Small intestine (tissue), 16 donors: ENCODE data around the gene ZNF181. TPM values are rescaled to one million over a fixed set of nuclear protein-coding genes. Genes with fewer than 3 reads are reported as not detected.
A peak's percentile ranks its signal among the peaks of the same experiment; 100 is the strongest.
"Not testable (repeated sequence)": the region's sequence is repeated elsewhere in the genome, so short reads cannot be mapped to it uniquely, and the experiment has no call there.

ENCODE experiments used
- DNase-seq, 2 donors: peaks; one replicate each; pipeline versions ENCODE4 v3.0.0 to v3.0.0-alpha.2; 2013
- FAIRE-seq: peaks from 2 replicates; lab custom pipeline; 2012; peaks lifted over from hg19 to GRCh38; lab: Jason Lieb, UNC
- H3K27ac ChIP-seq, 3 donors: one replicate each; pipeline ENCODE4 v1.5.1; 2013; ENCODE audit warnings: low read length in 2 of 3, mild to moderate bottlenecking in 2 of 3, control low read depth in 1 of 3, inconsistent platforms in 1 of 3, low read depth in 1 of 3, moderate library complexity in 1 of 3
- H3K27me3 ChIP-seq, 3 donors: one replicate each; pipeline ENCODE4 v1.6.1; 2013; ENCODE audit warnings: low read length in 3 of 3, inconsistent platforms in 1 of 3; ENCODE audit not compliant: control insufficient read depth in 3 of 3, insufficient read depth in 3 of 3
- H3K36me3 ChIP-seq, 3 donors: one replicate each; pipeline ENCODE4 v1.6.1; 2013; ENCODE audit warnings: low read length in 3 of 3, inconsistent platforms in 1 of 3, low read depth in 1 of 3, mild to moderate bottlenecking in 1 of 3, moderate library complexity in 1 of 3; ENCODE audit not compliant: control insufficient read depth in 3 of 3, insufficient read depth in 2 of 3
- H3K4me1 ChIP-seq, 3 donors: one replicate each; pipeline ENCODE4 v1.6.1; 2013; ENCODE audit warnings: low read length in 2 of 3, inconsistent platforms in 1 of 3, low read depth in 1 of 3, mild to moderate bottlenecking in 1 of 3, moderate library complexity in 1 of 3; ENCODE audit not compliant: control insufficient read depth in 3 of 3, insufficient read depth in 2 of 3
- H3K4me3 ChIP-seq, 3 donors: one replicate each; pipeline ENCODE4 v1.5.1; 2013; ENCODE audit warnings: low read length in 3 of 3, control low read depth in 1 of 3, inconsistent platforms in 1 of 3, low read depth in 1 of 3, mild to moderate bottlenecking in 1 of 3, moderate library complexity in 1 of 3
- H3K9me3 ChIP-seq, 2 donors: one replicate each; pipeline ENCODE4 v1.6.1; 2013; ENCODE audit warnings: low read depth in 1 of 2, low read length in 1 of 2; ENCODE audit not compliant: control insufficient read depth in 2 of 2, insufficient read depth in 1 of 2
- WGBS, 3 donors: extraction: QIAGEN DNeasy Blood & Tissue Kit; methylation state at CpG; one replicate each; pipeline ENCODE4 v1.1.7; 2013; 5-methylcytosine and 5-hydroxymethylcytosine counted together
- long read RNA-seq, 10 donors: transcript quantifications; one replicate each; lab custom pipeline, GENCODE V29; 2026
- polyA plus RNA-seq, 4 donors: library from polyadenylated mRNA; stranded (reverse) in 3 of 4; unstranded in 1 of 4; fragments of 200-250 nt in 3 of 4; fragments of 120-200 nt in 1 of 4; gene quantifications; one replicate each; pipeline versions ENCODE4 v1.2.1 to v1.2.3, GENCODE V29; 2013
- donor health status: healthy with polysubstance abuse.
- donor health status: control.
- donor health status: control.
- donor health status: Bipolar disorder and iron deficiency.
- donor health status: healthy.

Gene ZNF181
- polyA plus RNA-seq, result 10 to 100 TPM in 3 of 4 donors, 1 to 10 TPM in 1; 8.9 to 22.4 (median 10.3) TPM
- long read RNA-seq, donor 1, full-length matches to known transcripts, result 4 of 11 reads
- long read RNA-seq, donor 1, partial matches to known transcripts, result 0 of 11 reads
- long read RNA-seq, donor 1, other reads (novel, unspliced or antisense), result 7 of 11 reads
- long read RNA-seq, donor 2, result 0 reads
- long read RNA-seq, donor 3, full-length matches to known transcripts, result 8 of 8 reads
- long read RNA-seq, donor 3, partial matches to known transcripts, result 0 of 8 reads
- long read RNA-seq, donor 3, other reads (novel, unspliced or antisense), result 0 of 8 reads
- long read RNA-seq, donor 4, result 0 reads
- long read RNA-seq, donor 5, full-length matches to known transcripts, result 1 of 1 reads
- long read RNA-seq, donor 5, partial matches to known transcripts, result 0 of 1 reads
- long read RNA-seq, donor 5, other reads (novel, unspliced or antisense), result 0 of 1 reads
- long read RNA-seq, donor 6, full-length matches to known transcripts, result 4 of 4 reads
- long read RNA-seq, donor 6, partial matches to known transcripts, result 0 of 4 reads
- long read RNA-seq, donor 6, other reads (novel, unspliced or antisense), result 0 of 4 reads
- long read RNA-seq, donor 7, partial matches to known transcripts, result 7 of 9 reads
- long read RNA-seq, donor 7, other reads (novel, unspliced or antisense), result 0 of 9 reads
- long read RNA-seq, donor 8, partial matches to known transcripts, result 0 of 1 reads
- long read RNA-seq, donor 8, other reads (novel, unspliced or antisense), result 0 of 1 reads
- long read RNA-seq, donor 9, partial matches to known transcripts, result 0 of 1 reads
- long read RNA-seq, donor 9, other reads (novel, unspliced or antisense), result 0 of 1 reads
- long read RNA-seq, donor 10, partial matches to known transcripts, result 0 of 4 reads
- long read RNA-seq, donor 10, other reads (novel, unspliced or antisense), result 0 of 4 reads

- Histone ChIP-seq H3K27me3 (no peaks in the 10 kb centered on the region), H3K36me3 (peaks cover 0 to 16% (median 15%) of the 10 kb centered on the region in 3 donors), H3K4me1 (peaks cover 0 to 11% (median 3%) of the 10 kb centered on the region in 3 donors), H3K9me3 (peaks cover 0 to 33% of the 10 kb centered on the region in 2 donors), H3K27ac (peak within 1 kb of the TSS; percentile 90 to 99 (median 95)), H3K4me3 (peak within 1 kb of the TSS; percentile 61 to 71 (median 64))
- WGBS, 3 donors, result 0 to 1% (median 0%) methylated on average over 61 to 67 of the region's 67 CpGs
- FAIRE-seq (no peak), DNase-seq (peak; percentile 93 to 97)
Measured at GRCh38 chr19:34733746-34734536, at the start of gene ZNF181. TSS of gene ZNF181 (plus strand) at chr19:34734243. CDS start at chr19:34735038, 795 bp downstream.

- H3K27ac ChIP-seq, H3K4me1 ChIP-seq, DNase-seq, H3K27me3 ChIP-seq, H3K4me3 ChIP-seq: not testable (repeated sequence)
- peak; percentile 30 for FAIRE-seq
- Histone ChIP-seq H3K36me3 (peaks cover 7 to 15% (median 8%) of the 10 kb centered on the region in 3 donors), H3K9me3 (peaks cover 1 to 42% of the 10 kb centered on the region in 2 donors)
- WGBS, 3 donors, result 83 to 97% (median 89%) methylated on average over 5 of the region's 5 CpGs
Measured at GRCh38 chr19:34685266-34685665, 48.8 kb upstream of the ZNF181 start.

DNA sequence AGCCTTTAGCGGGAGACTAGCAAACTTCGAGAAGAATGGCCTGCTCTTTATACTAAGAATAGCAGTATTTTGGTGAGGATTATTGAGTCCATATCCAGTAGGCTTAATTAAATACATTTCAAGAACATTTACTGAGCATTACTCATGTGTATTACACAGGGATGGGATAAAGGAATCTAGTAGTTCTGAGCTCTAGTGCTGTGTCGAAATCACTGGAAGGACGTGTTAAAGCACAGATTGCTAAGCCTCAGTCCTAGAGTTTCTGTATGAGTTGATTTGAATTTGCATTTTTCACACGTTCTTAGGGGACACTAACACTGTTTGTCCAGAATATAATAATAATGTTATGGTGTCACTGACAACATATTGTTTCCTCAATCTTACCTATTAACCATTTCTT is 47.6 kb upstream of the ZNF181 start:
- WGBS, 3 donors, result 88 to 89% (median 89%) methylated on average over 5 of the region's 5 CpGs
- Histone ChIP-seq H3K27me3 (no peaks in the 10 kb centered on the region), H3K27ac (no peak overlapping the region), H3K36me3 (peaks cover 5 to 13% (median 6%) of the 10 kb centered on the region in 3 donors), H3K9me3 (peaks cover 1 to 39% of the 10 kb centered on the region in 2 donors), H3K4me1 (no peaks in the 10 kb centered on the region), H3K4me3 (no peak overlapping the region)
- DNase-seq, result no peak
- FAIRE-seq, result no peak

- Histone ChIP-seq H3K4me3 (no peak overlapping the region), H3K4me1 (no peaks in the 10 kb centered on the region), H3K27ac (no peak overlapping the region), H3K27me3 (no peaks in the 10 kb centered on the region), H3K36me3 (peaks cover 0 to 8% (median 4%) of the 10 kb centered on the region in 3 donors), H3K9me3 (peaks cover 1 to 33% of the 10 kb centered on the region in 2 donors)
- DNase-seq, result no peak
- WGBS, 3 donors, result 61 to 89% (median 80%) methylated on average over 2 of the region's 2 CpGs
- FAIRE-seq, result no peak
Measured at GRCh38 chr19:34687348-34687747, 46.7 kb upstream of the ZNF181 start.

DNA sequence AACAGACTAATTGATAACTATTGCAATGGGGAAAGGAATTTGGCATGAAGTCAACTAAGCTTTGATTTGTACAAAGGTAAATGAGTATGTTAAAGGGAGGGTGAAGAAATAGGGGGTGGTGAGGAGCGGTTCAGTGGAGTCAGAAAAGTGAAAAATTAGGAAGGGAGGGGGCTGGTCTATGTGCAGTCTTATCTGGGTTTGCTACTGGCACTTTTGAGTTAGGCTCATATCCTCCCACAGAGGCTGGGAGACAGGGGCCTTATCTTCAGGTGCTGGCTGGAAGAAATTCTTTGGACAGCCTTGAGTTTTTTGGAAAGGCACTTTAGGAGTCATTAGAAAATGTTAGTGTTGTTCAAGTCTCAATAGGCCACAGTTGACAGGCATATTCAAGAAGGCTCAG is 45.5 kb upstream of the ZNF181 start:
- DNase-seq, result no peak

GRCh38 chr19:34690372-34690771 is 43.7 kb upstream of the ZNF181 start:
- Histone ChIP-seq H3K9me3 (peaks cover 0 to 21% of the 10 kb centered on the region in 2 donors), H3K36me3 (no peaks in the 10 kb centered on the region), H3K27ac (no peak overlapping the region), H3K4me3 (no peak overlapping the region), H3K4me1 (no peaks in the 10 kb centered on the region), H3K27me3 (no peaks in the 10 kb centered on the region)
- FAIRE-seq, result no peak
- WGBS, 3 donors, result 89 to 90% (median 89%) methylated on average over 3 of the region's 3 CpGs
- no peak for DNase-seq

More for the DNA sequence above, 45.5 kb upstream of the ZNF181 start:
- H3K27ac ChIP-seq, result no peak overlapping the region
- H3K36me3 ChIP-seq, result peaks cover 0 to 2% (median 0%) of the 10 kb centered on the region in 3 donors
- no peaks in the 10 kb centered on the region for H3K27me3 ChIP-seq
- WGBS, 3 donors, result 36 to 78% (median 41%) methylated on average over 1 of the region's 1 CpG
- H3K9me3 ChIP-seq, result peaks cover 1 to 27% of the 10 kb centered on the region in 2 donors
- FAIRE-seq, result no peak
- no peak overlapping the region for H3K4me3 ChIP-seq
- H3K4me1 ChIP-seq, result no peaks in the 10 kb centered on the region

GRCh38 chr19:34692549-34692948 is 41.5 kb upstream of the ZNF181 start:
- H3K4me3 ChIP-seq, result no peak overlapping the region
- no peaks in the 10 kb centered on the region for H3K4me1 ChIP-seq
- WGBS, 3 donors, result 43 to 61% (median 54%) methylated on average over 2 of the region's 2 CpGs
- no peak for DNase-seq
- FAIRE-seq, result no peak
- H3K27me3 ChIP-seq, result no peaks in the 10 kb centered on the region
- no peaks in the 10 kb centered on the region for H3K36me3 ChIP-seq
- H3K9me3 ChIP-seq, result peaks cover 0 to 17% of the 10 kb centered on the region in 2 donors
- H3K27ac ChIP-seq, result no peak overlapping the region
